Astrocyte (in vitro differentiated cells and primary cell): ENCODE measurements around the gene SLC4A3. TPM values are rescaled to one million over a fixed set of nuclear protein-coding genes. Genes with fewer than 3 reads are reported as not detected.

Source experiments
- DNase-seq: peaks from one replicate; pipeline ENCODE4 v3.0.0-alpha.2; 2010; ENCODE audit warnings: low read depth
- FAIRE-seq: peaks from 2 replicates; lab custom pipeline; 2011; peaks lifted over from hg19 to GRCh38; lab: Jason Lieb, UNC
- H2AFZ ChIP-seq: 2 replicates; pipeline ENCODE4 v1.6.0; 2012; ENCODE audit warnings: low read depth, low read length, inconsistent platforms
- H3K27ac ChIP-seq: 2 replicates; pipeline ENCODE4 v1.5.1; 2011; ENCODE audit warnings: low read depth, low read length, inconsistent platforms
- H3K27me3 ChIP-seq: 2 replicates; pipeline ENCODE4 v1.6.0; 2011; ENCODE audit warnings: low read length, inconsistent platforms; ENCODE audit not compliant: insufficient read depth
- H3K36me3 ChIP-seq: 2 replicates; pipeline ENCODE4 v1.5.1; 2011; ENCODE audit warnings: low read length, inconsistent platforms; ENCODE audit not compliant: insufficient read depth
- H3K4me1 ChIP-seq: 2 replicates; pipeline ENCODE4 v1.5.1; 2011; ENCODE audit warnings: low read length, inconsistent platforms; ENCODE audit not compliant: insufficient read depth
- H3K4me2 ChIP-seq: 2 replicates; pipeline ENCODE4 v1.6.0; 2012; ENCODE audit warnings: low read length, inconsistent platforms
- H3K4me3 ChIP-seq: 2 replicates; pipeline ENCODE4 v1.5.1; 2011; ENCODE audit warnings: low read depth, mild to moderate bottlenecking, low read length, inconsistent platforms; ENCODE audit not compliant: insufficient read depth
- H3K79me2 ChIP-seq: 2 replicates; pipeline ENCODE4 v1.6.0; 2012; ENCODE audit warnings: mild to moderate bottlenecking, low read length, inconsistent platforms; ENCODE audit not compliant: insufficient read depth
- H3K9ac ChIP-seq: 2 replicates; pipeline ENCODE4 v1.6.0; 2012; ENCODE audit warnings: mild to moderate bottlenecking, low read length, inconsistent platforms
- H3K9me3 ChIP-seq: 2 replicates; pipeline ENCODE4 v1.5.1; 2012; ENCODE audit warnings: low read depth, mild to moderate bottlenecking, low read length, inconsistent platforms; ENCODE audit not compliant: insufficient read depth
- H4K20me1 ChIP-seq: 2 replicates; pipeline ENCODE4 v1.6.0; 2012; ENCODE audit warnings: low read length, inconsistent platforms; ENCODE audit not compliant: insufficient read depth
- H3K27ac Mint-ChIP-seq: one replicate; pipeline ENCODE4 v1.8.0; 2021; ENCODE audit warnings: mild to moderate bottlenecking, mixed read lengths; ENCODE audit not compliant: unreplicated experiment
- H3K27me3 Mint-ChIP-seq: one replicate; pipeline ENCODE4 v1.8.0; 2021; ENCODE audit warnings: low read depth, mixed read lengths; ENCODE audit not compliant: unreplicated experiment
- H3K36me3 Mint-ChIP-seq: one replicate; pipeline ENCODE4 v1.8.0; 2021; ENCODE audit warnings: low read depth, mixed read lengths; ENCODE audit not compliant: unreplicated experiment
- H3K4me1 Mint-ChIP-seq: one replicate; pipeline ENCODE4 v1.8.0; 2021; ENCODE audit warnings: low read depth, mixed read lengths; ENCODE audit not compliant: unreplicated experiment
- H3K4me3 Mint-ChIP-seq: one replicate; pipeline ENCODE4 v1.8.0; 2021; ENCODE audit warnings: mild to moderate bottlenecking, moderate library complexity, mixed read lengths; ENCODE audit not compliant: unreplicated experiment
- H3K9me3 Mint-ChIP-seq: one replicate; pipeline ENCODE4 v1.8.0; 2021; ENCODE audit warnings: mild to moderate bottlenecking, mixed read lengths; ENCODE audit not compliant: unreplicated experiment
- CTCF ChIP-seq: IDR thresholded peaks from 2 replicates; pipeline ENCODE4 v1.5.1; 2011; ENCODE audit warnings: low read depth, mild to moderate bottlenecking, inconsistent platforms, low read length, moderate library complexity; ENCODE audit not compliant: insufficient read depth
- EZH2 ChIP-seq: IDR thresholded peaks from 2 replicates; pipeline ENCODE4 v1.6.1; 2012; ENCODE audit warnings: mild to moderate bottlenecking, low read length, inconsistent platforms; ENCODE audit not compliant: insufficient read depth
- total RNA-seq: library from RNA; stranded (reverse); gene quantifications from 2 replicates; pipeline ENCODE4 v1.2.1, GENCODE V29; 2021

The SLC4A3 gene
- total RNA-seq, 1 donor from 2014 or later, result 11.2 TPM

- no peak overlapping the region for H3K4me3 ChIP-seq
- no peak overlapping the region for H2AFZ ChIP-seq
- no peaks in the 10 kb centered on the region for H3K9me3 ChIP-seq
- peak overlapping the region; percentile 3 for H3K9ac ChIP-seq
- Mint-ChIP-seq H3K27ac (no peak overlapping the region), H3K27me3 (peaks cover 28% of the 10 kb centered on the region), H3K9me3 (no peaks in the 10 kb centered on the region), H3K4me3 (no peak overlapping the region), H3K4me1 (peaks cover 2% of the 10 kb centered on the region), H3K36me3 (peaks cover 20% of the 10 kb centered on the region)
- H4K20me1 ChIP-seq, result no peaks in the 10 kb centered on the region
- H3K36me3 ChIP-seq, result no peaks in the 10 kb centered on the region
- H3K4me1 ChIP-seq, result no peaks in the 10 kb centered on the region
- no peaks in the 10 kb centered on the region for H3K27me3 ChIP-seq
- peak overlapping the region; percentile 89 for H3K4me2 ChIP-seq
- no peak for TF ChIP-seq EZH2
- no peak for TF ChIP-seq CTCF
- FAIRE-seq (no peak), DNase-seq (no peak)
- peaks cover 8% of the 10 kb centered on the region for H3K79me2 ChIP-seq
- no peak overlapping the region for H3K27ac ChIP-seq
Observed at GRCh38 chr2:219628986-219629901, 1.8 kb downstream of the SLC4A3 start.

DNA sequence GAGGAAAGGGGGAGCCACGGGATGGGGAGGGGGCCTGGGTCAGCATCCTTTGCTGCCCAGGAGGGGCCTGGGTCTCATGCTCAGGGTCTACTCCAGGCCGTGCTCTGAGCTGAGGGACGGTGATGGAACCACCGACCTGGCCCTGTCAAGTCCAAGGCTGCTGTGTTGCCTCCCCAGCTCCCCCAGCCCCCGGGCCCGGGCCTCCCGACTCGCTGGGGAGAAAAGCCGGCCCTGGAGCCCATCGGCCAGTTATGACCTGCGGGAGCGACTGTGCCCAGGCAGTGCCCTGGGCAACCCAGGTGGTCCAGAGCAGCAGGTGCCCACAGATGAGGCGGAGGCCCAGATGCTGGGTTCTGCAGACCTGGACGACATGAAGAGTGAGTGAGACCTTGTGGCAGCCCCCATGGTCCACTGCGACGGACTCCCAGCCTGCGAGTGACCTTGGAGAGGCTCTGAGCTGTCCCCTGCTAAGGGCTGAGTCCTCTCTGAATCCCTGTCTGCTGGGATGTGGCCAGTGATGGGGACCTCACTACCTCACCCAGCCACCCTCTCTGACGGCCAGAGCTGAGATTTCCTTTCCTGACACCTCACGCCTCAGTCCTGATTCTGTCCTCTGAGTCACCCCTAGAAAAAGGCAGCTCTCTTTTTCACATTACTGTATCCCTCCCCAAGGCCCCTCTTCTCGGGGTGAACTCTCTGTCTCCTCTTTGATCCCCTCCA, 2.7 kb downstream of the SLC4A3 start:
- H3K9me3 Mint-ChIP-seq, result no peaks in the 10 kb centered on the region
- no peaks in the 10 kb centered on the region for H3K4me1 ChIP-seq
- H3K36me3 Mint-ChIP-seq, result peaks cover 22% of the 10 kb centered on the region
- DNase-seq (no peak), FAIRE-seq (no peak)
- H3K27me3 ChIP-seq, result no peaks in the 10 kb centered on the region
- peaks cover 8% of the 10 kb centered on the region for H3K79me2 ChIP-seq
- no peak overlapping the region for H3K4me2 ChIP-seq
- no peak overlapping the region for H3K27ac ChIP-seq
- H3K4me1 Mint-ChIP-seq, result peaks cover 2% of the 10 kb centered on the region
- H3K4me3 ChIP-seq, result no peak overlapping the region
- H3K4me3 Mint-ChIP-seq, result peak overlapping the region; percentile 50
- no peak overlapping the region for H3K9ac ChIP-seq
- H3K36me3 ChIP-seq, result no peaks in the 10 kb centered on the region
- no peak overlapping the region for H3K27ac Mint-ChIP-seq
- H3K9me3 ChIP-seq, result no peaks in the 10 kb centered on the region
- TF ChIP-seq EZH2, result no peak
- TF ChIP-seq CTCF, result no peak
- H3K27me3 Mint-ChIP-seq, result peaks cover 22% of the 10 kb centered on the region
- H2AFZ ChIP-seq, result no peak overlapping the region
- no peaks in the 10 kb centered on the region for H4K20me1 ChIP-seq
